ENCODE data around the gene MPP2. TPM values are rescaled to one million over a fixed set of nuclear protein-coding genes. Genes with fewer than 3 reads are reported as not detected.

MPP2 gene
- total and polyA plus RNA-seq, 9 of the 15 experiments (the other 6 are each of a cell fraction or from before 2014, with no cell fraction given), result 0.04 to 1.0 (median 0.24) TPM

DNA sequence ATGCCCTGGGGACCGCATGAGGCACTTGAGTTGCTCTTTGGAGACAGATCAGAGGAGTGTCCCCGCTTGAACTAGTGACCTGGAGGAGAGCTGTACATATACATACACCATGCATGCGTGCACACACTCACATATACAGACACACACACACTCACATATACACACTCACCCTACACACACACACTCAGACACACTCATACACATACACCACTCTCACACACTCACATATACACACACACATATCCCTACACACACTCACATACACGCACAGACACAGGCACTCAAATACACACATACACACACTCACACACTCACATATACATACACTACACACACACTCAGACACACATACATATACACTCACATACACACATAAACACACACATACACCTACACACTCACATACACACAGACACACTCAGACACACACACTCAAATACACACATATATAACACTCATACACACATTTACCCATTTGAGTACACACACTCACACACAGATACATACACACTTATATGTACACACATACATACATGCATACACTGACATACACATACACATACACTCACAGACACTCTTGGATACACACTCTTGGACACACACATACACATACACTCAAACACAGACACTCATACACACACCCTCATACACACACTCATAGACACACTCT is 5.4 kb upstream of the MPP2 start:
- FAIRE-seq, result no peak
- no TSS peak for BruUV-seq (replicated peaks)
- ATAC-seq, result no peak
- in situ Hi-C loops (cut with MboI), result no loop called here
- Histone ChIP-seq H3K9ac (ENCODE audit: insufficient read depth in 1 of 2, low read depth in 2 of 2, low read length in 2 of 2) (no peak overlapping the region), H3K9me1 (ENCODE audit: control insufficient read depth, insufficient read depth, low read length) (no peaks in the 10 kb centered on the region), H3K9me3 (replicated peaks; ENCODE audit: control insufficient read depth, insufficient read depth, low read depth, low read length) (no peaks in the 10 kb centered on the region), H3K27ac (ENCODE audit: extremely low read depth, low read depth, low read length) (no peak overlapping the region), H2AFZ (ENCODE audit: low read depth, low read length) (no peak overlapping the region), H4K20me1 (replicated peaks; ENCODE audit: control insufficient read depth, insufficient read depth, low read length) (peaks cover 6% of the 10 kb centered on the region; the same call in 1 of the 2 replicates), H3K36me3 (ENCODE audit: control insufficient read depth, insufficient read depth, low read length) (no peaks in the 10 kb centered on the region), H3K4me1 (replicated peaks in 1 of 2; ENCODE audit: control insufficient read depth in 2 of 2, insufficient read depth in 2 of 2, low read length in 2 of 2) (peaks cover 0 to 12% of the 10 kb centered on the region in 2 experiments; a peak in 3 of 5 replicates), H3K79me2 (ENCODE audit: control insufficient read depth, insufficient read depth, low read length) (no peaks in the 10 kb centered on the region), H3K4me2 (ENCODE audit: insufficient read depth, low read length) (no peak overlapping the region), H3K27me3 (ENCODE audit: control insufficient read depth in 2 of 2, insufficient read depth in 2 of 2, low read length in 2 of 2) (peaks cover 19 to 64% of the 10 kb centered on the region in 2 experiments), H3K4me3 (no peak overlapping the region)
- intact Hi-C loops (cut with micrococcal nuclease), result no loop called here
- ChIA-PET CTCF (ENCODE audit: low intra/inter-chr PET ratio) (interaction anchor here (0.6 kb wide), 1 partner anchor 250 kb away, joined by 7 read pairs; no protein-coding TSS in a partner anchor), POLR2A (no interaction called here)
- 0% methylated on average over 4 of the region's 4 CpGs for WGBS (ENCODE audit: insufficient coverage, low coverage, missing lambda C conversion rate)
- DNase-seq (ENCODE audit: extremely low read depth in 1 of 4, low spot score in 3 of 4), result no peak
- TF ChIP-seq HDAC1 (IDR thresholded peaks at IDR 0.05) (0 out of 4 replicates have a peak, but pooled peaks of 1 of the 2 experiments have one; percentile 21), EP300 (IDR thresholded peaks at IDR 0.05; ENCODE audit: low read length) (no peak)

DNA sequence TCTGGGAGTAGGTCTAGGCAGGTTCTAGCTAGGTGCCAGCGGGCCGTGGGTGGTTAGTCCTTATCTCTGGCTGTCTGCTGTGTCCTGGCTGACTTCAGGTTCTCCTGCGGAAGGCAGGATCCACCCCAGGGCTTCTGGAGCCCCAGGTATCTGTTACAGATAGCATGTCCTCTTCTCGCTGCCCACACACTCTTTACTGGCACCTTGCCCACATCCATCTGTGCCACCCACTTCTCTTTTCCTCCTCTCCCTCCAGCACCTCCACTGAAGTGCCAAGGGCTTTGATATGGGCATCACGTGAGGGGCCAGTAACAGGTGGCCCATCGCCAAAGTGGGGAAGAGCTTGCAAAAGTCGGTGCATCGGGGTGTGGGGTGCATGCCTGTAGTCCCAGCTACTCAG is 4.6 kb upstream of the MPP2 start:
- H3K79me2 ChIP-seq (ENCODE audit: control insufficient read depth, insufficient read depth, low read length), result no peaks in the 10 kb centered on the region
- FAIRE-seq, result no peak
- H3K9me1 ChIP-seq (ENCODE audit: control insufficient read depth, insufficient read depth, low read length), result no peaks in the 10 kb centered on the region
- H3K4me1 ChIP-seq (replicated peaks in 1 of 2; ENCODE audit: control insufficient read depth in 2 of 2, insufficient read depth in 2 of 2, low read length in 2 of 2), result peaks cover 0 to 13% of the 10 kb centered on the region in 2 experiments; a peak in 3 of 5 replicates
- CTCF ChIA-PET (ENCODE audit: low intra/inter-chr PET ratio), result interaction anchor here (0.6 kb wide), 1 partner anchor 251 kb away, joined by 7 read pairs; no protein-coding TSS in a partner anchor
- H3K4me3 ChIP-seq, result no peak overlapping the region
- peaks cover 27 to 64% of the 10 kb centered on the region in 2 experiments for H3K27me3 ChIP-seq (ENCODE audit: control insufficient read depth in 2 of 2, insufficient read depth in 2 of 2, low read length in 2 of 2)
- H3K4me2 ChIP-seq (ENCODE audit: insufficient read depth, low read length), result no peak overlapping the region
- peaks cover 6% of the 10 kb centered on the region; the same call in 1 of the 2 replicates for H4K20me1 ChIP-seq (replicated peaks; ENCODE audit: control insufficient read depth, insufficient read depth, low read length)
- in situ Hi-C loops (cut with MboI), result no loop called here
- no peak overlapping the region for H3K9ac ChIP-seq (ENCODE audit: insufficient read depth in 1 of 2, low read depth in 2 of 2, low read length in 2 of 2)
- no peaks in the 10 kb centered on the region for H3K36me3 ChIP-seq (ENCODE audit: control insufficient read depth, insufficient read depth, low read length)
- H2AFZ ChIP-seq (ENCODE audit: low read depth, low read length), result no peak overlapping the region
- no TSS peak for BruUV-seq (replicated peaks)
- no peaks in the 10 kb centered on the region for H3K9me3 ChIP-seq (replicated peaks; ENCODE audit: control insufficient read depth, insufficient read depth, low read depth, low read length)
- no peak for ATAC-seq
- POLR2A ChIA-PET, result no interaction called here
- intact Hi-C loops (cut with micrococcal nuclease), result no loop called here
- DNase-seq (ENCODE audit: extremely low read depth in 1 of 4, low spot score in 3 of 4), result no peak
- no peak overlapping the region for H3K27ac ChIP-seq (ENCODE audit: extremely low read depth, low read depth, low read length)
- TF ChIP-seq CREBBP (IDR thresholded peaks at IDR 0.05; ENCODE audit: low read depth, low read length) (no peak), NFIC (IDR thresholded peaks at IDR 0.05) (peak; percentile 24; the same call in 1 of the 2 replicates), MEIS2 (IDR thresholded peaks at IDR 0.05; ENCODE audit: partially characterized antibody) (no peak), CBFA2T3 (IDR thresholded peaks at IDR 0.05) (0 out of 2 replicates have a peak, but pooled peaks have one; percentile 8)
- WGBS (ENCODE audit: insufficient coverage, low coverage, missing lambda C conversion rate), result 4% methylated on average over 7 of the region's 8 CpGs

All from K562 (cell line).